ENCODE data around the gene LRTM2.

The LRTM2 gene

GRCh38 chr12:1838205-1838993, 18.0 kb downstream of the LRTM2 start:
- Histone ChIP-seq H3K27me3 (ENCODE audit: insufficient read depth, poor library complexity, severe bottlenecking) (no peaks in the 10 kb centered on the region), H3K27ac (replicated peaks) (no peak overlapping the region), H3K4me3 (replicated peaks; ENCODE audit: insufficient read depth, low read length) (no peak overlapping the region)
- peak in 1 of 2 experiments; percentile 46 for DNase-seq (ENCODE audit: low read depth in 1 of 2, low spot score in 1 of 2)
- TF ChIP-seq SPI1 (IDR thresholded peaks at IDR 0.05; ENCODE audit: borderline replicate concordance, low read depth), result peak; percentile 79; the same call in 1 of the 2 replicates
- TF ChIP-seq, protein P1, sequence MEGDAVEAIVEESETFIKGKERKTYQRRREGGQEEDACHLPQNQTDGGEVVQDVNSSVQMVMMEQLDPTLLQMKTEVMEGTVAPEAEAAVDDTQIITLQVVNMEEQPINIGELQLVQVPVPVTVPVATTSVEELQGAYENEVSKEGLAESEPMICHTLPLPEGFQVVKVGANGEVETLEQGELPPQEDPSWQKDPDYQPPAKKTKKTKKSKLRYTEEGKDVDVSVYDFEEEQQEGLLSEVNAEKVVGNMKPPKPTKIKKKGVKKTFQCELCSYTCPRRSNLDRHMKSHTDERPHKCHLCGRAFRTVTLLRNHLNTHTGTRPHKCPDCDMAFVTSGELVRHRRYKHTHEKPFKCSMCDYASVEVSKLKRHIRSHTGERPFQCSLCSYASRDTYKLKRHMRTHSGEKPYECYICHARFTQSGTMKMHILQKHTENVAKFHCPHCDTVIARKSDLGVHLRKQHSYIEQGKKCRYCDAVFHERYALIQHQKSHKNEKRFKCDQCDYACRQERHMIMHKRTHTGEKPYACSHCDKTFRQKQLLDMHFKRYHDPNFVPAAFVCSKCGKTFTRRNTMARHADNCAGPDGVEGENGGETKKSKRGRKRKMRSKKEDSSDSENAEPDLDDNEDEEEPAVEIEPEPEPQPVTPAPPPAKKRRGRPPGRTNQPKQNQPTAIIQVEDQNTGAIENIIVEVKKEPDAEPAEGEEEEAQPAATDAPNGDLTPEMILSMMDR (IDR thresholded peaks at IDR 0.05; ENCODE audit: insufficient read depth, low read length), result no peak
- no peak for TF ChIP-seq GABPA (IDR thresholded peaks at IDR 0.05; ENCODE audit: low read depth)
- TF ChIP-seq, protein P2, sequence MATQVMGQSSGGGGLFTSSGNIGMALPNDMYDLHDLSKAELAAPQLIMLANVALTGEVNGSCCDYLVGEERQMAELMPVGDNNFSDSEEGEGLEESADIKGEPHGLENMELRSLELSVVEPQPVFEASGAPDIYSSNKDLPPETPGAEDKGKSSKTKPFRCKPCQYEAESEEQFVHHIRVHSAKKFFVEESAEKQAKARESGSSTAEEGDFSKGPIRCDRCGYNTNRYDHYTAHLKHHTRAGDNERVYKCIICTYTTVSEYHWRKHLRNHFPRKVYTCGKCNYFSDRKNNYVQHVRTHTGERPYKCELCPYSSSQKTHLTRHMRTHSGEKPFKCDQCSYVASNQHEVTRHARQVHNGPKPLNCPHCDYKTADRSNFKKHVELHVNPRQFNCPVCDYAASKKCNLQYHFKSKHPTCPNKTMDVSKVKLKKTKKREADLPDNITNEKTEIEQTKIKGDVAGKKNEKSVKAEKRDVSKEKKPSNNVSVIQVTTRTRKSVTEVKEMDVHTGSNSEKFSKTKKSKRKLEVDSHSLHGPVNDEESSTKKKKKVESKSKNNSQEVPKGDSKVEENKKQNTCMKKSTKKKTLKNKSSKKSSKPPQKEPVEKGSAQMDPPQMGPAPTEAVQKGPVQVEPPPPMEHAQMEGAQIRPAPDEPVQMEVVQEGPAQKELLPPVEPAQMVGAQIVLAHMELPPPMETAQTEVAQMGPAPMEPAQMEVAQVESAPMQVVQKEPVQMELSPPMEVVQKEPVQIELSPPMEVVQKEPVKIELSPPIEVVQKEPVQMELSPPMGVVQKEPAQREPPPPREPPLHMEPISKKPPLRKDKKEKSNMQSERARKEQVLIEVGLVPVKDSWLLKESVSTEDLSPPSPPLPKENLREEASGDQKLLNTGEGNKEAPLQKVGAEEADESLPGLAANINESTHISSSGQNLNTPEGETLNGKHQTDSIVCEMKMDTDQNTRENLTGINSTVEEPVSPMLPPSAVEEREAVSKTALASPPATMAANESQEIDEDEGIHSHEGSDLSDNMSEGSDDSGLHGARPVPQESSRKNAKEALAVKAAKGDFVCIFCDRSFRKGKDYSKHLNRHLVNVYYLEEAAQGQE (IDR thresholded peaks at IDR 0.05; ENCODE audit: insufficient replicate concordance, low read depth), result no peak
- no peak for TF ChIP-seq POLR2AphosphoS5 (IDR thresholded peaks at IDR 0.05; ENCODE audit: low read depth)

- Histone ChIP-seq H3K27ac (replicated peaks) (no peak overlapping the region), H3K27me3 (ENCODE audit: insufficient read depth, poor library complexity, severe bottlenecking) (no peaks in the 10 kb centered on the region), H3K4me3 (replicated peaks; ENCODE audit: insufficient read depth, low read length) (no peak overlapping the region)
- no peak for DNase-seq (ENCODE audit: low read depth in 1 of 2, low spot score in 1 of 2)
- TF ChIP-seq, protein P1 (IDR thresholded peaks at IDR 0.05; ENCODE audit: insufficient read depth, low read length), result no peak
- TF ChIP-seq GABPA (IDR thresholded peaks at IDR 0.05; ENCODE audit: low read depth), result no peak
- TF ChIP-seq POLR2AphosphoS5 (IDR thresholded peaks at IDR 0.05; ENCODE audit: low read depth), result no peak
- TF ChIP-seq, protein P2 (IDR thresholded peaks at IDR 0.05; ENCODE audit: insufficient replicate concordance, low read depth), result no peak
- no peak for TF ChIP-seq SPI1 (IDR thresholded peaks at IDR 0.05; ENCODE audit: borderline replicate concordance, low read depth)
Observed at GRCh38 chr12:1838994-1839365, 18.6 kb downstream of the LRTM2 start.

- Histone ChIP-seq H3K27me3 (ENCODE audit: insufficient read depth, poor library complexity, severe bottlenecking) (no peaks in the 10 kb centered on the region), H3K27ac (replicated peaks) (no peak overlapping the region), H3K4me3 (replicated peaks; ENCODE audit: insufficient read depth, low read length) (no peak overlapping the region)
- no peak for DNase-seq (ENCODE audit: low read depth in 1 of 2, low spot score in 1 of 2)
- TF ChIP-seq GABPA (IDR thresholded peaks at IDR 0.05; ENCODE audit: low read depth) (no peak), POLR2AphosphoS5 (IDR thresholded peaks at IDR 0.05; ENCODE audit: low read depth) (no peak), SPI1 (IDR thresholded peaks at IDR 0.05; ENCODE audit: borderline replicate concordance, low read depth) (no peak)
- TF ChIP-seq, protein P2 (IDR thresholded peaks at IDR 0.05; ENCODE audit: insufficient replicate concordance, low read depth), result no peak
- TF ChIP-seq, protein P1 (IDR thresholded peaks at IDR 0.05; ENCODE audit: insufficient read depth, low read length), result no peak
Observed at GRCh38 chr12:1839464-1839863, 19.1 kb downstream of the LRTM2 start.

Measured in HL-60 (cell line).